ENCODE results near the gene OSCAR.

- TF ChIP-seq GATA2 (IDR thresholded peaks at IDR 0.05; ENCODE audit: low read depth, low read length) (no peak), GATA3 (IDR thresholded peaks at IDR 0.05; ENCODE audit: low read depth, low read length) (no peak)
Observed at GRCh38 chr19:54123682-54124081, 23.1 kb upstream of the OSCAR start.

Data from SH-SY5Y (cell line).